Endodermal cell (in vitro differentiated cells): ENCODE data around the gene ERBB4. TPM values are rescaled to one million over a fixed set of nuclear protein-coding genes. Genes with fewer than 3 reads are reported as not detected.
"Not testable (repeated sequence)": the region's sequence is repeated elsewhere in the genome, so short reads cannot be mapped to it uniquely, and the experiment has no call there.

Experiments
- DNase-seq: peaks from one replicate; pipeline ENCODE4 v3.0.0-alpha.2; 2017
- H3K27ac ChIP-seq: 2 replicates; pipeline ENCODE4 v1.5.1; 2013; ENCODE audit warnings: mild to moderate bottlenecking, low read depth, low read length, moderate library complexity
- H3K27me3 ChIP-seq: 2 replicates; pipeline ENCODE4 v1.6.1; 2013; ENCODE audit warnings: mild to moderate bottlenecking, low read length, moderate library complexity; ENCODE audit not compliant: insufficient read depth, control insufficient read depth, poor library complexity, severe bottlenecking
- H3K36me3 ChIP-seq: 2 replicates; pipeline ENCODE4 v1.7.0; 2013; ENCODE audit warnings: mild to moderate bottlenecking, low read length, moderate library complexity; ENCODE audit not compliant: control insufficient read depth, insufficient read depth
- H3K4me1 ChIP-seq: one replicate; pipeline ENCODE4 v1.7.0; 2013; ENCODE audit warnings: low read length; ENCODE audit not compliant: control insufficient read depth, insufficient read depth
- H3K4me3 ChIP-seq: 2 replicates; pipeline ENCODE4 v1.5.1; 2013; ENCODE audit warnings: mild to moderate bottlenecking, low read length, moderate library complexity
- H3K9ac ChIP-seq: 2 replicates; pipeline ENCODE4 v1.6.1; 2013; ENCODE audit warnings: mild to moderate bottlenecking, low read length, moderate library complexity; ENCODE audit not compliant: poor library complexity, severe bottlenecking; ENCODE audit errors: extremely low read depth
- H3K9me3 ChIP-seq: 2 replicates; pipeline ENCODE4 v1.6.1; 2013; ENCODE audit warnings: mild to moderate bottlenecking, low read length, moderate library complexity; ENCODE audit not compliant: control insufficient read depth
- H3K27ac Mint-ChIP-seq: 2 replicates; pipeline ENCODE4 v1.8.0; 2020; ENCODE audit warnings: mixed read lengths
- H3K27me3 Mint-ChIP-seq: 2 replicates; pipeline ENCODE4 v1.8.0; 2021; ENCODE audit warnings: mild to moderate bottlenecking, mixed read lengths; ENCODE audit not compliant: insufficient read depth
- H3K36me3 Mint-ChIP-seq: 2 replicates; pipeline ENCODE4 v1.8.0; 2020; ENCODE audit warnings: low read depth, mixed read lengths
- H3K4me1 Mint-ChIP-seq: 2 replicates; pipeline ENCODE4 v1.8.0; 2020; ENCODE audit warnings: mixed read lengths
- H3K4me3 Mint-ChIP-seq: 2 replicates; pipeline ENCODE4 v1.8.0; 2020; ENCODE audit warnings: mild to moderate bottlenecking, moderate library complexity, mixed read lengths
- H3K9me3 Mint-ChIP-seq: 2 replicates; pipeline ENCODE4 v1.8.0; 2020; ENCODE audit warnings: mild to moderate bottlenecking, mixed read lengths
- WGBS, 2 experiments: methylation state at CpG; one replicate each; pipeline versions ENCODE4 v1.1.5 to v1.1.7; 2013; ENCODE audit warnings: missing lambda C conversion rate in 2 of 2, mixed read lengths in 1 of 2; ENCODE audit not compliant: insufficient coverage in 1 of 2, insufficient read length in 1 of 2; 5-methylcytosine and 5-hydroxymethylcytosine counted together
- total RNA-seq, 2 donors: library from RNA; stranded (reverse); fragmentation: NEBNext Ultra II Directional in 1 of 2; extraction: Animal tissue kit (Norgen Biotek cat#: 25700) in 1 of 2; gene quantifications; 2 replicates in 1 of 2; 3 replicates in 1 of 2; pipeline ENCODE4 v1.2.1, GENCODE V29; 2021
- TF ChIP-seq, protein P1 (sequence below): fragments of 200-600 bp; sonication (generic); conservative IDR thresholded peaks from 2 replicates; pipeline ENCODE4 v1.5.0; 2021; ENCODE audit warnings: antibody characterized with exemption, mild to moderate bottlenecking

The ERBB4 gene
- total RNA-seq, 2 donors from 2014 or later, result 154 to 158 TPM

DNA sequence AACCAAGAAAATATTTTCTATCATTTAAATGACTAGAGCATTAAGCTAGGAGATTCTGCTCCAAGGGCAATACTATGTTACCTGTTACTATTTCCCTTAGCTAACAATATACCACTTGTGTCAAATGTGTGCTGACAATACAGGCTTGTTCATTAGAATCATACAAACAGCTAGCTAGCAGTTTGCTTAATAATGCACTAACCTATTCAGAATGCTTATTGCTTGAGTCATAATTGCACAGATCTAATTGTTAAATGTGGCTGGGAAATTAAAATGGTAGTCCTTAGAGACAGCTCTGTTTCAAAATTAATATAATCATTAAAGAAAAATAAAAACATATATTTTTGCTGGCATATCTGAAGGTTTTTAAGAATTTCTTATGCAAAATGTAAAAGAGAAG is 344.2 kb downstream of the ERBB4 start:
- no peaks in the 10 kb centered on the region for H3K36me3 Mint-ChIP-seq
- no peak overlapping the region for H3K27ac Mint-ChIP-seq

DNA sequence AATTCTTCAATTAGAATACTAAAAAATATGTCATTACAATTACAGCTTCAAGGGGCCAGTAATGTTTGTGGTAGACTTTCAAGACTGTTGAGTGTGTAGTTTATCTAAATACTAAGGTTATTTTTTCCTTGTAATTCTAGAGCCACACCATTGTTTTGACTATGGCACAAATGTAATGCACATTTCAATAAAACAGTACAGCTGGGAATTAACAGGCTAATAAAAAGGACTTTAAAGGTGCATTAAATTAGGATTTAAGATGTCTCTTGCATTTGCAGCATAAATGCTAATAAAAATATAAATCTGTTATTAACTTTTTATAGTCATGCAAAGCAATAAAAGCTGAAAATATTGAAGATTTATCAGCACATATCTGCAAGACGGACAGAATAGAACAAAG is 344.8 kb downstream of the ERBB4 start:
- WGBS, 2 experiments, result 82% methylated on average over 1 of the region's 1 CpG; no CpG with 5 or more reads in 1 of the 2 experiments
- H3K27ac ChIP-seq, result no peak overlapping the region
- no peaks in the 10 kb centered on the region for H3K9me3 Mint-ChIP-seq
- no peak overlapping the region for H3K9ac ChIP-seq
- no peaks in the 10 kb centered on the region for H3K36me3 ChIP-seq
- TF ChIP-seq, protein P1, sequence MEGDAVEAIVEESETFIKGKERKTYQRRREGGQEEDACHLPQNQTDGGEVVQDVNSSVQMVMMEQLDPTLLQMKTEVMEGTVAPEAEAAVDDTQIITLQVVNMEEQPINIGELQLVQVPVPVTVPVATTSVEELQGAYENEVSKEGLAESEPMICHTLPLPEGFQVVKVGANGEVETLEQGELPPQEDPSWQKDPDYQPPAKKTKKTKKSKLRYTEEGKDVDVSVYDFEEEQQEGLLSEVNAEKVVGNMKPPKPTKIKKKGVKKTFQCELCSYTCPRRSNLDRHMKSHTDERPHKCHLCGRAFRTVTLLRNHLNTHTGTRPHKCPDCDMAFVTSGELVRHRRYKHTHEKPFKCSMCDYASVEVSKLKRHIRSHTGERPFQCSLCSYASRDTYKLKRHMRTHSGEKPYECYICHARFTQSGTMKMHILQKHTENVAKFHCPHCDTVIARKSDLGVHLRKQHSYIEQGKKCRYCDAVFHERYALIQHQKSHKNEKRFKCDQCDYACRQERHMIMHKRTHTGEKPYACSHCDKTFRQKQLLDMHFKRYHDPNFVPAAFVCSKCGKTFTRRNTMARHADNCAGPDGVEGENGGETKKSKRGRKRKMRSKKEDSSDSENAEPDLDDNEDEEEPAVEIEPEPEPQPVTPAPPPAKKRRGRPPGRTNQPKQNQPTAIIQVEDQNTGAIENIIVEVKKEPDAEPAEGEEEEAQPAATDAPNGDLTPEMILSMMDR, result no peak
- H3K36me3 Mint-ChIP-seq, result no peaks in the 10 kb centered on the region
- no peaks in the 10 kb centered on the region for H3K27me3 ChIP-seq
- no peak for DNase-seq
- no peaks in the 10 kb centered on the region for H3K9me3 ChIP-seq
- no peak overlapping the region for H3K4me3 Mint-ChIP-seq
- H3K4me1 Mint-ChIP-seq, result no peaks in the 10 kb centered on the region
- no peak overlapping the region for H3K4me3 ChIP-seq
- no peak overlapping the region for H3K27ac Mint-ChIP-seq
- H3K4me1 ChIP-seq, result no peaks in the 10 kb centered on the region
- no peaks in the 10 kb centered on the region for H3K27me3 Mint-ChIP-seq

More for the DNA sequence above, 344.2 kb downstream of the ERBB4 start:
- Histone ChIP-seq H3K27ac (no peak overlapping the region), H3K9me3 (no peaks in the 10 kb centered on the region), H3K27me3 (no peaks in the 10 kb centered on the region), H3K9ac (no peak overlapping the region), H3K36me3 (no peaks in the 10 kb centered on the region), H3K4me1 (no peaks in the 10 kb centered on the region), H3K4me3 (no peak overlapping the region)
- TF ChIP-seq, protein P1, result no peak
- Mint-ChIP-seq H3K27me3 (no peaks in the 10 kb centered on the region), H3K4me3 (no peak overlapping the region), H3K9me3 (no peaks in the 10 kb centered on the region), H3K4me1 (no peaks in the 10 kb centered on the region)
- DNase-seq, result no peak

DNA sequence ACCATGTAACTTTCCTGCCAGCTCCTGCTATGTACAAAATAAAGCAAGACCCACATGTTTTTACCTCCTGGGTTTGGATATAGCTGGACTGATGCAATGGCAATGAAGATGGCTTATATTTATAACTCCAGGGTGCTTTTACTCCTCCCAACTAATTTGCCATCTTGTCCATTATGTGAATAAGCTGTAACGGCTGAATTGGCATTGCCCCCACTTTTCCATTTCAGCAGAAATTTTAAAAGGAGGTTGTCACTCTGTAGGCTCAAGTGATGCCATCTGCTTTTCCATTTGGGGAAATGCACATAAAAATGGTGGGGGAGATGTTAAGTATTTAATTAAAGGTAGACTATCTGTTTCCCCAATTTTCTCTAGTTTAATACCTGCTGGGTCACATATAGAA is 345.5 kb downstream of the ERBB4 start:
- H3K27me3 ChIP-seq, result no peaks in the 10 kb centered on the region
- no peaks in the 10 kb centered on the region for H3K36me3 Mint-ChIP-seq
- TF ChIP-seq, protein P1, result no peak
- H3K4me1 ChIP-seq, result no peaks in the 10 kb centered on the region
- no peaks in the 10 kb centered on the region for H3K27me3 Mint-ChIP-seq
- H3K4me1 Mint-ChIP-seq, result no peaks in the 10 kb centered on the region
- no peak for DNase-seq
- H3K27ac Mint-ChIP-seq, result no peak overlapping the region
- 90% methylated on average over 1 of the region's 1 CpG; no CpG with 5 or more reads in 1 of the 2 experiments for WGBS, 2 experiments
- no peak overlapping the region for H3K4me3 ChIP-seq
- no peak overlapping the region for H3K4me3 Mint-ChIP-seq
- no peak overlapping the region for H3K9ac ChIP-seq
- H3K9me3 Mint-ChIP-seq, result no peaks in the 10 kb centered on the region
- no peaks in the 10 kb centered on the region for H3K9me3 ChIP-seq
- no peaks in the 10 kb centered on the region for H3K36me3 ChIP-seq
- no peak overlapping the region for H3K27ac ChIP-seq

DNA sequence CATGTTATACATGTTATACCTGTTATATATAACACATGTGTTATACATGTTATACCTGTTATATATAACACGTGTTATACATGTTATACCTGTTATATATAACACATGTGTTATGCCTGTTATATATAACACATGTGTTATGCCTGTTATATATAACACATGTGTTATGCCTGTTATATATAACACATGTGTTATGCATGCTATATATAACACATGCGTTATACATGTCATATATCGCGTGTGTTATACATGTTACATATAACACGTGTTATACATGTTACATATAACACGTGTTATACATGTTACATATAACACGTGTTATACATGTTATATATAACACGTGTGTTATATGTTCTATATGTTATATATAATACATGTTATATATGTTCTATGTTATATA is 347.2 kb downstream of the ERBB4 start:
- H3K27me3 Mint-ChIP-seq, H3K4me1 ChIP-seq, H3K9me3 Mint-ChIP-seq, H3K36me3 ChIP-seq, H3K9me3 ChIP-seq, H3K4me1 Mint-ChIP-seq, DNase-seq, H3K9ac ChIP-seq, H3K27ac ChIP-seq, H3K36me3 Mint-ChIP-seq, H3K27ac Mint-ChIP-seq, H3K4me3 Mint-ChIP-seq, H3K27me3 ChIP-seq, H3K4me3 ChIP-seq: not testable (repeated sequence)
- 60% methylated on average over 1 of the region's 8 CpGs; no CpG with 5 or more reads in 1 of the 2 experiments for WGBS, 2 experiments
